ENCODE data around the gene ADCY7. TPM values are rescaled to one million over a fixed set of nuclear protein-coding genes. Genes with fewer than 3 reads are reported as not detected.

ADCY7 gene
- total RNA-seq, 1 experiment from 2014 or later, result 1.0 TPM

Small RNA genes lying within 50 kb of the gene (small RNA-seq; reads per million reads assigned to genes)
- gene MIR6771, result not detected

Other genes with a start within 250 kb of the ADCY7 start
- 4.4 and 5.4 TPM in 2 replicates for gene CNEP1R1, start 241.3 kb upstream of the ADCY7 start, total RNA-seq (2014; rRNA removed; shearing (Covaris generic))
- 17.1 and 36.0 TPM in 2 replicates for gene HEATR3, start 200.6 kb upstream of the ADCY7 start, total RNA-seq (2014; rRNA removed; shearing (Covaris generic))
- 4.7 and 5.3 TPM in 2 replicates for gene TENT4B, start 113.2 kb upstream of the ADCY7 start, total RNA-seq (2014; rRNA removed; shearing (Covaris generic))
- gene BRD7, start 102.4 kb downstream of the ADCY7 start, total RNA-seq (2014; rRNA removed; shearing (Covaris generic)), result 50.0 and 62.7 TPM in 2 replicates

All from HT-29 (cell line).